Dendritic cell treated with granulocyte-macrophage colony-stimulating factor and Interleukin-4, amounts not matched to agents 40 ng/mL and 50 ng/mL, for 4 days (primary cell): ENCODE measurements around the gene MAN1C1.

Source experiments
- H3K27ac Mint-ChIP-seq: one replicate; pipeline ENCODE4 v1.8.0; 2022; ENCODE audit warnings: mild to moderate bottlenecking, mixed read lengths
- H3K27me3 Mint-ChIP-seq: one replicate; pipeline ENCODE4 v1.8.0; 2022; ENCODE audit warnings: mild to moderate bottlenecking, mixed read lengths
- H3K36me3 Mint-ChIP-seq: one replicate; pipeline ENCODE4 v1.8.0; 2022; ENCODE audit warnings: low read depth, mixed read lengths
- H3K4me1 Mint-ChIP-seq: one replicate; pipeline ENCODE4 v1.8.0; 2022; ENCODE audit warnings: low read depth, mixed read lengths
- H3K4me3 Mint-ChIP-seq: one replicate; pipeline ENCODE4 v1.8.0; 2022; ENCODE audit warnings: mild to moderate bottlenecking, moderate library complexity, mixed read lengths
- H3K9me3 Mint-ChIP-seq: one replicate; pipeline ENCODE4 v1.8.0; 2022; ENCODE audit warnings: mixed read lengths
- intact Hi-C: fragments of 100-400 bp; cut with micrococcal nuclease; formaldehyde crosslinking; loops from one replicate; pipeline ENCODE4 v1.15.0; 2022

Gene MAN1C1

DNA sequence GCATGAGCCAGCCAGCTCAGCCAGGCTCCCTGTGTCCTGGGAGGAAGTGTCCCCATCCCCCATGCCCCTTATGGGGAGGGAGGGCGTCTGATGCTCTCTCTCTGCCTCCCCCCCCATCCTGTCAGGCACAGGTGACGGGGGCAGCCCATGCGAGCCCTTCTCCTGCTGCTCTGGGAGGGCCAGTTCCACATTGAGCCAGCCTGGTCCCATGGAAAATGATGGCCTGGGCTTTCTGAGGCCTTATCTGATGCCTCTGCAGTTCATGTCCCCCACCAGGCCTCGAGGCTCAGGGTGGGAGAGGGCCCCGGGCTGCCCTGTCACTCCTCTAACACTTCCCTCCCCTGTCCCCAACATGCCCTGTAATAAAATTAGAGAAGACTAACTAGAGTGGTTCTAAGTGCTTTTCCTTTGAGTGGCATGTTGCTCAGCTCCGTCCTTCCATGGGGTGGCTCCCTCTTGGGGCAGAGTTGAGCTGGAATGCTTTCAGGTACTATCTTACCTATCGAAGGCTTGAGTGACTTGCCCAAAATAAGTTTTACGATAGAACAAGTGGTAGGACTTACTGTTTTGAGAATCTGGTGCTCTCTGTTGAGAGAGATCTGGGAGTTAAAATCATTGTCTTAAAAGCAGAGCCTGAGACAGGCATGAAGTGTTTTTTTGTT lies 201.4 kb downstream of the MAN1C1 start:
- H3K4me1 Mint-ChIP-seq: peaks cover 46% of the 10 kb centered on the region
- H3K27me3 Mint-ChIP-seq: no peaks in the 10 kb centered on the region
- peaks cover 64% of the 10 kb centered on the region for H3K36me3 Mint-ChIP-seq
- intact Hi-C loops: no loop called here
- peak overlapping the region; percentile 82 for H3K27ac Mint-ChIP-seq
- H3K9me3 Mint-ChIP-seq: no peaks in the 10 kb centered on the region
- peak overlapping the region; percentile 87 for H3K4me3 Mint-ChIP-seq

DNA sequence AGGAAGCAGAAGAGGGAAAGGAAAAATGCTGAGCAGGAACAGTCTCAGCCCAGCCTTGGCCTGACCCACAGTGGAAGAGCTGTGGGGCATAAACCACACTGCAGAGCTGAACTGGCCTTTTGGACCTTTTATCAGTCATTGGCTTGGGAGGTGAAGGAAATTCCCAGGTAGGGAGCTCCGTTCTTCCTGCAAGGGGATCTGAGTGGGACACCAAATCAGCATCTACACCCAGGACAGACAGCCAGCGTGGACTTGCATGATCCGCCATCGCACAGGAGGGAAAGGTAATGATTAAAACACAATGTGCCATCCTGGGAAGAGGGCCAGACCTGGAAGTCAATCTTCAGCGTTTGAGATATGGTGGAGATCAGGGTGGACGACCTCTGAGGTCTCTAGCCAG lies 202.0 kb downstream of the MAN1C1 start:
- Mint-ChIP-seq H3K27ac (peak overlapping the region; percentile 82), H3K9me3 (no peaks in the 10 kb centered on the region), H3K27me3 (no peaks in the 10 kb centered on the region), H3K4me3 (peak overlapping the region; percentile 87), H3K36me3 (peaks cover 63% of the 10 kb centered on the region), H3K4me1 (peaks cover 46% of the 10 kb centered on the region)
- intact Hi-C loops: no loop called here

DNA sequence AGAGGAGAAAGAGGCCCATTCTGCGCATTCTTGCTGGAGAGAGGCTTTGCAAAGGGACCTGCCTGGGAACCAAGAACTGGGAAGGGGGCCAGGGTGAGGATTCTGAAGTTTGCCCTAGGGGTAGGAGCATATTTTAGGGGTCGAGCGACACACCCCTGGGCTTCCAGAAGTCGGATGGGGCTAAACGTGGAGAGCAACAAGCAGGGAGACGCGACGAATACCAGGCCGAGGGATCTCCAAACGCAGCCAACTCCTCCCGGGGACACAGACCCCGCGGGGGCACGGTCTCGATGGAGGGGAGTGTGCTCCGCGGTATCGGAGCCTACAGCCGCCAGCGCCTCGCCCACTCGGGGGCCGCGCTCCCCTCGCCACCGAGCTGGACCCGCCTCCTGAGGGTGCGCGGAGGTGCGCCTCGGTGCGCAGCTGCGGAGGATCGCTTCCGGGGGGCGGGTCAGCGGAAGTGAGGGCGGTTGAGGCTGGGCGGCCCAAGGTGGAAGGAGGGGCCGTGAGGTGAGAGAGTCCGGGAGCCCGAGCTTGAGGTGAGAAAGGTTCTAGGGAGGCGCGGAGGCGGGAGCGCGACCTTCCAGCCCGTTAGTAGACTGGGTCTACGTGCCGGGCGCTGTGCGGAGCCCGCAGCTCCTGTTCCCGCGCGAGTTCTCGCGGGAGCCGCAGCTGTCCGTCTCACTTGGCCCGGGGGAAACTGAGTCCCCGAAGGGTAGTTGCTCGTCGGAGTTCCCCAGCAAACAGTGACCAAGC lies 203.1 kb downstream of the MAN1C1 start, which contains the start of gene MTFR1L:
Gene MTFR1L (plus strand): TSS at position 464 of the 756 bp plus-strand sequence. CDS start 3,151 bp downstream, outside the sequence.
- H3K27me3 Mint-ChIP-seq: no peaks in the 10 kb centered on the region
- H3K4me3 Mint-ChIP-seq: peak within 1 kb of the TSS; percentile 87
- peaks cover 63% of the 10 kb centered on the region for H3K36me3 Mint-ChIP-seq
- no peaks in the 10 kb centered on the region for H3K9me3 Mint-ChIP-seq
- peaks cover 52% of the 10 kb centered on the region for H3K4me1 Mint-ChIP-seq
- intact Hi-C loops: loop anchor here (1.0 to 5.0 kb wide), 2 partner anchors 40 to 178 kb away; partner anchors contain the start of genes AUNIP and PAFAH2
- H3K27ac Mint-ChIP-seq: peak within 1 kb of the TSS; percentile 82

DNA sequence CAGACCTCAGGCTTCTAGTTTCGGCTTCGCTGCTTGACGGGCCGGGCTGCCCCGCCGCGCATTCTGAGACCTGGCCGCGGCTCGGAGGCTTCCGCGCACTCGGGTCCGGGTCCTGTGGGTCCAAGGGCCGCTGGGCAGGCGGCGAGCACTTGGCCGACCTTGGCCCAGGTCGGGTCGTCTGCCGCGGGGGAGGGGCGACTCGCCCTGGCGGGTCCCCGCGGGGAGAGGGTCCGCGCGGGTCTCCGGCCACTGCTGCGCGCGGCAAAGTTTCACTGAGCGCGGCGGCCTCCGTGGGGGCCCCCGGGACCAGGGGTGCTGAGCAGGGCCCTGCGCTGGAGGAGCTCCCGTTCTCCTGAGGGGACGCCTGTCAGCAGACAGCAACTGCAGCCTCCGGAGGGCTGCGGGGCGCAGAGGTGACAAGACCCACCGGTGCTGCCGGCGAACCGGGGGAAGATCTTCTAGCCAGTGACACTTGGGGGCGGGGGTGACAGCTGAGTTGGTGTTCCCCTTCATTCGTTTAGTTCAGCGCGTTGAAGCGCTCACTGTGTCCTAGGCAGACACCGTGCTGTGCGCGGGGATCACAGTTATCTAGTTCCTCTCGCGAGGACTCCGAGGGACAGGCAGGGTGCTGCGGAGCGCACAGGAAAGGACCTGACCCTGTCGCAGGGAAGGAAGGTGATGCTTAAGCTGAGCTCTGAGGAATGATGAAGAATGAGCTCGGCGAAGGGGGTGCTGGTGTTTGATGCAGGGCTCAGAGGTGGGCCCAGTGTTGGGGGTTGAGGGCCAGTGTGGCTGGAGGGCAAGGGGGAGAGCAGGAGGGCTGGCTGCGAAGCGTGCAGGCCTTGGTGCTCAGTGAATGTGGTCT lies 203.9 kb downstream of the MAN1C1 start:
- H3K4me1 Mint-ChIP-seq: peaks cover 53% of the 10 kb centered on the region
- peak overlapping the region; percentile 82 for H3K27ac Mint-ChIP-seq
- peak overlapping the region; percentile 87 for H3K4me3 Mint-ChIP-seq
- no peaks in the 10 kb centered on the region for H3K27me3 Mint-ChIP-seq
- peaks cover 57% of the 10 kb centered on the region for H3K36me3 Mint-ChIP-seq
- intact Hi-C loops: loop anchor here (1.0 to 5.0 kb wide), 2 partner anchors 39 to 177 kb away; partner anchors contain the start of genes AUNIP and PAFAH2
- H3K9me3 Mint-ChIP-seq: no peaks in the 10 kb centered on the region

DNA sequence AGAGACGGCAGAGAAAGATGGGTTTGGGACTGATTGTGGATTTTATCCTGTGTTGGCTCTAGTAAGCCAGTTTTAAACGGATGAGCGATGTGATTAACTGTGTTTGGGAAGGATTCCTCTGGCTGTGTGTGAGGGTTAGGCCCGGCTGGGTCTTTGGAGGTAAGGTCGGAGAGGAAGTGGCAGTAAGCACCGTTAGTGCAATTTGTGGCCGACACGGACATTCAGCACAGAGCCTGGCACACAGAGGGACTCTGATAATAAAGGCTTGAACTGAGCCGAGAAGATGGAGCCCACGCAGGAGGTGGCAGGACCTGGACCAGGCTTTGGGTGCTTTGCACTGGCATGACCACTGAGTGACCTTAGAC lies 204.5 kb downstream of the MAN1C1 start:
- Mint-ChIP-seq H3K27ac (peak overlapping the region; percentile 82), H3K27me3 (no peaks in the 10 kb centered on the region), H3K9me3 (no peaks in the 10 kb centered on the region), H3K4me1 (peaks cover 53% of the 10 kb centered on the region), H3K36me3 (peaks cover 57% of the 10 kb centered on the region), H3K4me3 (peak overlapping the region; percentile 87)
- intact Hi-C loops: loop anchor here (5.0 kb wide), 1 partner anchor 176 kb away; the partner anchor contains the start of gene PAFAH2

DNA sequence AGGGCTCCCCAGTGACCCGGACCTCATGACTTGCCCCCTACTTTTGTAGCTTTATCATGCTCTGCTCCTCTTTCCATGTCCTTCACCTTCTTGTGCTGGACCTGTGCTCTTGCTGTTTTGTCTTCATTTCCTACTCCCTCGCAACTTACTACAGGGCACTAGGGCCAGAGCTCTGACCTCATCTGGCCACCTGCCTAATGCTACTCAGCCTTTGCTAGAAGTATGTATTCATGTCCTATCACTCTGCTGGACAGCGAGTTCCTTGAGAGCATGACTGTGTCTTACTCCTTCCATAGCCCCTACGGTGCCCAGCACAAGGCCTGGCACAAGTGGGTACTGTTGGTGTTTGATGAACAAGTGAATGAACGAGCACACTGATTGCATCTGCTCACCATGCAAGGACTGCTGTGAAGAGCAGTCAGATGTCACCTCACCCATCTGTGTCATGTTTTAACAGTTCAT lies 205.1 kb downstream of the MAN1C1 start:
- Mint-ChIP-seq H3K27me3 (no peaks in the 10 kb centered on the region), H3K36me3 (peaks cover 57% of the 10 kb centered on the region), H3K27ac (peak overlapping the region; percentile 82), H3K4me1 (peaks cover 49% of the 10 kb centered on the region), H3K9me3 (no peaks in the 10 kb centered on the region), H3K4me3 (peak overlapping the region; percentile 87)
- intact Hi-C loops: loop anchor here (5.0 kb wide), 1 partner anchor 176 kb away; the partner anchor contains the start of gene PAFAH2

DNA sequence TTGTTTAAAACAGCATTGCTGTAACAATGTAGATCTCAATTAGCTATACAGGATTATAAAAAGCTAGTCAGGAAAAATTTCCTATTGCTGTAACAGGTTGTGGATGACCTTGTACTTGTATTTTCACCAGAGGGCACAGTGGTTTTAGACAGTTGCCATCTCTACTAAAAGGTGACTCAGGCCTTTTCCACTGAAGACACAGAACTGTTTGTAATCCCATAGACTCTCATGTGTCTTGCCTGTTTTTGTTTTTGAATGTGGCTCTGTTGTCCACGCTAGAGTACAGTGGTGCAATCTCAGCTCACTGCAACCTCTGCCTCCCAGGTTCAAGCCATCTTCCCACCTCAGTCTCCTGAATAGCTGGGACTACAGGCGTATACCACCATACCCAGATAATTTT lies 209.0 kb downstream of the MAN1C1 start:
- no peaks in the 10 kb centered on the region for H3K27me3 Mint-ChIP-seq
- no peak overlapping the region for H3K27ac Mint-ChIP-seq
- intact Hi-C loops: no loop called here
- H3K36me3 Mint-ChIP-seq: peaks cover 80% of the 10 kb centered on the region
- no peak overlapping the region for H3K4me3 Mint-ChIP-seq
- peaks cover 22% of the 10 kb centered on the region for H3K4me1 Mint-ChIP-seq
- H3K9me3 Mint-ChIP-seq: no peaks in the 10 kb centered on the region

DNA sequence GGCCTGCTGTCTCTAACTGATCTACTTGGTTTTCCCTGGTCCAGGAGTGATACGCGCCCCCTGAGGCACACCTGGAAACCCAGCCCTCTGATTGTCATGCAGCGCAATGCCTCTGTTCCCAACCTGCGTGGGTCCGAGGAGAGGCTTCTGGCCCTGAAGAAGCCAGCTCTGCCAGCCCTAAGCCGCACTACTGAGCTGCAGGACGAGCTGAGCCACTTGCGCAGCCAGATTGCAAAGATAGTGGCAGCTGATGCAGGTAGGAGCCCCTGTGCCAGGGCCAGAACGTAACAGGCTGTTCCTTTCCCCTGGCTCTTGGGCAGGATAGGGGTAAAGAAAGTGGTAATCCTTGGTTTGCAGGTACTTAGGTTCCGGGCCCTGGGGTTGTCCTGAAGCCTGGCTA lies 210.0 kb downstream of the MAN1C1 start:
- no peak overlapping the region for H3K27ac Mint-ChIP-seq
- H3K4me1 Mint-ChIP-seq: peaks cover 17% of the 10 kb centered on the region
- no peaks in the 10 kb centered on the region for H3K27me3 Mint-ChIP-seq
- H3K9me3 Mint-ChIP-seq: no peaks in the 10 kb centered on the region
- H3K36me3 Mint-ChIP-seq: peaks cover 82% of the 10 kb centered on the region
- intact Hi-C loops: no loop called here
- no peak overlapping the region for H3K4me3 Mint-ChIP-seq

DNA sequence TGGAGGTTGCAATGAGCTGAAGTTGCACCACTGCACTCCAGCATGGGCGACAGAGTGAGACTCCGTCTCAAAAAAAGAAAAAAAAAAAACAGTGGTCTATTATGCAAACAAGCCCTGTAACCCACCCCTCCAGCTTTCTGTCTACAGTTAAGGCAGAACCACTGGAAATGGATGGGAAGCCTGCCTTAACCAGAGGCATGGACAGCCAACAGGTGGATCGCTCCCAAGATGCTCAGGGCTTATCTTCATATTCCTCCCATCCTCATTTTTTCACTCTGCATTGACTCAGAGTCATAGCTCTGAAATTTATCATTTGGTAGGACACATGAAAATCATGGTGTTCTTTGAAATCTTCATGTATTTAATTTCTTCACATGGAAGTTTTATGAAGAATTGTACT lies 211.9 kb downstream of the MAN1C1 start:
- peaks cover 91% of the 10 kb centered on the region for H3K36me3 Mint-ChIP-seq
- no peaks in the 10 kb centered on the region for H3K27me3 Mint-ChIP-seq

DNA sequence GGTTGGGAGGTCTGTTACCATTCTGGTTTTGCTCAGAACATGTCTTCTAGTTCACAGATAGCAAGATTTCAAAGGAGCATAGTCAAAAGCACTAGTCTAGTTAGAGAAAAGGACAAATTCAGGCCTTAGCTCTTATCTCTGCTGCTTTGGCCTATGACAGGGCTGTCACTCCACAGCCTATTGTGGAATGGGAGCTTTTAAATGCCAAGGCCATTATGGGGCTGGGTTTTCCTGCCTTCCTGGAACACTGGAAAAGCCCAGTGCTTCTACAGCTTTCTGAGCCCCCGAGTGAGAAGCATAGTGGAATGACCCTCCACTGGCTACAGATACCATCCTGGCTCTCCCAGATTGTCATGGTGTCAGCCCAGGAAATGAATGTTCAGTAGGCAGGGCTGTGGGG lies 212.5 kb downstream of the MAN1C1 start:
- Mint-ChIP-seq H3K27ac (no peak overlapping the region), H3K27me3 (no peaks in the 10 kb centered on the region), H3K4me1 (peaks cover 13% of the 10 kb centered on the region), H3K4me3 (no peak overlapping the region), H3K36me3 (peaks cover 91% of the 10 kb centered on the region), H3K9me3 (no peaks in the 10 kb centered on the region)
- intact Hi-C loops: no loop called here

More for the DNA sequence above, 211.9 kb downstream of the MAN1C1 start:
- Mint-ChIP-seq H3K4me1 (peaks cover 13% of the 10 kb centered on the region), H3K27ac (no peak overlapping the region), H3K9me3 (no peaks in the 10 kb centered on the region), H3K4me3 (no peak overlapping the region)
- intact Hi-C loops: no loop called here

DNA sequence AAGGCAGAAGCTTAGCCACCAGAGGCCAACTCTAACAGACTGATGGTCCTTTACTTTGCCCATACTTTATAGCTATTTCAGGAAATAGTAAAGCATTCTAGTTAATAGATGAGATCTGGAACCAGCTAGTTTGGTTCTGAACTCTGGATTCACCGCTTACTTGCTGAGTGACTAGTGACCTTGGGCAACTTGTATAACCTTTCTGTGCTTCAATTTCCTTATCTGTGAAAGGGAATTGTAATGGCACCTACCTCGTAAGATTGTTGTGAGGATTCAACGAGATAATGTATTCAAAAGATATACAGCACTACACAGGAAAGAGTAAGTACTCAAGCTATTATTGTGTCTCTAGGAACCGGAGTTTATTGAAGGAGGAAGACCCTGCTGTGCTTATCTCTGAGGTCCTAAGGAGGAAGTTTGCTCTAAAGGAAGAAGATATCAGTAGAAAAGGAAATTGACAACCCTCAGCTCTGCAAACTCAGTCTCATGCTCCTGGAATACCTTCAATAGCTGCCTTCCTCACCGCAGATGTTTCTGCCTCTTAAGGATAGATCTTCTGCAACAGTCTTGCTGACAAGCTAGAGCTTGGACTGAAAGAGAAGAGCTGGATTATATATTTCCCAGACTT lies 215.1 kb downstream of the MAN1C1 start:
- intact Hi-C loops: no loop called here
- H3K36me3 Mint-ChIP-seq: peaks cover 91% of the 10 kb centered on the region
- no peak overlapping the region for H3K27ac Mint-ChIP-seq
- no peaks in the 10 kb centered on the region for H3K27me3 Mint-ChIP-seq
- no peak overlapping the region for H3K4me3 Mint-ChIP-seq
- peaks cover 6% of the 10 kb centered on the region for H3K4me1 Mint-ChIP-seq
- H3K9me3 Mint-ChIP-seq: no peaks in the 10 kb centered on the region

DNA sequence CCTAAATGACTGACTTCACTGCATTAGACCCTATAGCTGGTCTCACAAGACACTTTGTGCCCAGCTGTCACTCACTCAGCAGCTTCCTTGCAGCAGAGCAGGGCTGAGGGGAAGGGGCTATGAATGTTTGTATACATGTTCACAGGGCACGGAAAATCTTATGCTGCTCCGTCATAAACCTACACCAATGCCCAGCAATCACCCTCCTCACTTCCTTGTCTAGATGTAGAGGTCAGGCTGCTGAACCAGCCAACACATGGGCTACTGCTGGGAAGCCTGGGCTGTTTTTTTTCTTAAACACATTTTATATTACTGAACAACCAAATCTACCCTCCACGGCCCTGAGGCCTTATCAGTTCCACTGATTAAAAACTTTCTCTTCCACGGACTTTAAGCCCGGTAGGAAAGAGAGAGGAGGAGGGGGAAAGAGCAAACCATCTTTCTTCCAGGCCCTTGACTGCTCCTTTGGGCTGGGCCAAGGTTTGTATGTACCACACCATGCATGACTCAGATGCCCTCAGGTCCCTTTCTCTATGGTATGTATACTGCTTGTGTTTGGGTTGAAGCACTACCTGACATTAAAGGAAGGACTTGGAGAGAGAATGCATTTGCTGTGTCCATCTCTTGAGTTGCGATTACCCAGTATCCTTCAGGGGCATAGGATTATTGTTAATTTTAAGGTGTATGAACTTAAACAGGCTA lies 215.9 kb downstream of the MAN1C1 start:
- peaks cover 83% of the 10 kb centered on the region for H3K36me3 Mint-ChIP-seq
- intact Hi-C loops: no loop called here
- H3K27ac Mint-ChIP-seq: no peak overlapping the region
- no peaks in the 10 kb centered on the region for H3K27me3 Mint-ChIP-seq
- H3K4me3 Mint-ChIP-seq: no peak overlapping the region
- peaks cover 6% of the 10 kb centered on the region for H3K4me1 Mint-ChIP-seq
- no peaks in the 10 kb centered on the region for H3K9me3 Mint-ChIP-seq

DNA sequence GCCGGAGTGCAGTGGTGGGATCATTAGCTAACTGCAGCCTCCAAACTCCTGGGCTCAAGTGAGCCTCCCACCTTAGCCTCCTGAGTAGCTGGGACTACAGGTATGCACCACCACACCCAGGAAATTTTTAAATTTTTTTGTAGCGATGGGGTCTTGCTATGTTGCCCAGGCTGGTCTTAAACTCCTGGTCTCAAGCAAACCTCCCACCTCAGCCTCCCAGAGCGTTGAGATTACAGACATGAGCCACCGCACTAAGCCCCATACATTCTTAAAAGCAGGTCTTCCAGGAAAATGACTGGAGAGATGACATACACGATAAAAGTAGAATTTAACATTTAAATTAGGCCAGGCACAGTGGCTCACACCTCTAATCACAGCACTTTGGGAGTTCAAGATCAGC lies 216.6 kb downstream of the MAN1C1 start:
- Mint-ChIP-seq H3K27me3 (no peaks in the 10 kb centered on the region), H3K4me1 (peaks cover 6% of the 10 kb centered on the region), H3K27ac (no peak overlapping the region), H3K9me3 (no peaks in the 10 kb centered on the region), H3K4me3 (no peak overlapping the region), H3K36me3 (peaks cover 77% of the 10 kb centered on the region)
- intact Hi-C loops: no loop called here
